WI38 (cell line): ENCODE data around the gene ANKS1B.

Experiments
- H3K4me3 ChIP-seq: 2 replicates; pipeline ENCODE4 v1.5.1; 2011; ENCODE audit warnings: low read depth, mild to moderate bottlenecking, control low read depth, low read length
- CTCF ChIP-seq: IDR thresholded peaks from 2 replicates; pipeline ENCODE4 v1.5.1; 2012; ENCODE audit warnings: low read depth, mild to moderate bottlenecking, control low read depth, low read length

Gene ANKS1B

GRCh38 chr12:98751580-98752115, 1233.1 kb downstream of the ANKS1B start:
- H3K4me3 ChIP-seq, result no peak overlapping the region
- no peak for TF ChIP-seq CTCF

DNA sequence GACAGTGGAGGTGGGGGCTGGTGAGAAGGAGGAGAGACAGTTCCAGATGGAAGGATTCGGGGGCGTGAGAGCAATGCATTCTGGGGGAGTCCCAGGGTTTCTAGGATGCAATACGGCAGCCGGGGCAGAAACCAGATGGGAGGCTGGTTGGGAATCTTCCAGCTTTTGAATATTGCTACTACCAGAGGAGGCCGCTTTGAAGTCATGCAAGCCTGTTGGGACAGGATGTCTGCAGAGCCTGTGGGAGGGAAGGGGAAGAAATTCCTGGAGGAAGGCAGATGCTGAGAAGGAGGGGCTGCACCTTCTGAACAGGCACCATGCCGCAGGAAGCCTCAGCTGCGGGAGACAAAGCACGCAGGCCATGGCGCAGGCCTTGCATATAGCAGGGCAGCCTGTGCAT, 1234.2 kb downstream of the ANKS1B start:
- no peak for TF ChIP-seq CTCF
- H3K4me3 ChIP-seq, result no peak overlapping the region

- no peak for TF ChIP-seq CTCF
- no peak overlapping the region for H3K4me3 ChIP-seq
Measured at GRCh38 chr12:98748463-98748862, 1236.3 kb downstream of the ANKS1B start.

DNA sequence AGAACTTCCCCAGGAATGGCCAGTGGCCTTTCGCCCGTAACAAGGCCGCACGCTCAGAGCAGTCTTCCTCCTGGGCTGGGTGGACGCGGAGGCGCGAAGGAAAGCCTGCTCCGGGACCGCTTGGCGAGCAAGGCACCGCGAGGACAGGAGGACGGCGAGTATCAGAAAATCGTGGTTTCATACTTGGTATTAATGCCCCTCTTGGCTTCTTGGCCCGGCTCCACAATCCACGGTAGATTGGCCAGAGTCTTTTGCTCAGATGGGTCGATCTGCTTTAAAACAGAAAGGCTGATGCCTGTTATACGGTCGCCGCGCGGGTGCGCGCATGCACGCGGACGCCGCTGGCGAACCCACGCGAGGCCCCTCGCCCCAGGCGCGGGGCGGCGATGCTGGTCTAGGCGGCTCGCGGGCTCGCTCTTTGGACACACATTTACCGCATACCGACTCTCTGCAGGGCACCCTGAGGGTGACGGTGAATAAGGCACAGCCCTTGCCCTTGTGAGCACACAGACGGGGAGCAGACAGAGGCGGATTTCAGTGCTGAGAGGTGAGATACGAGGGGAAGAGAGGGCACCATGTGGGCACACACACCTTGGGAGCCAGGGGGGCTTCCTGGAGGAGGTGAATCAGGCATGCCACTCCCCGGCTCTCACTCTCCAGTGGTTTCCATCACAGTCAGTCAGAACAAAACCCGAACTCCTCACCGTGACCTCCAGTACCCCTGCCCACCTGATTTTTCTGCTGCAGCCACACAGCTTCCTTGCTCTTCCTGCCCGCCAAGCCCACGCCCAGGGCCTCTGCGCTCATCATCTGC, 1239.0 kb downstream of the ANKS1B start:
- peak overlapping the region; percentile 57 for H3K4me3 ChIP-seq
- TF ChIP-seq CTCF, result no peak

DNA sequence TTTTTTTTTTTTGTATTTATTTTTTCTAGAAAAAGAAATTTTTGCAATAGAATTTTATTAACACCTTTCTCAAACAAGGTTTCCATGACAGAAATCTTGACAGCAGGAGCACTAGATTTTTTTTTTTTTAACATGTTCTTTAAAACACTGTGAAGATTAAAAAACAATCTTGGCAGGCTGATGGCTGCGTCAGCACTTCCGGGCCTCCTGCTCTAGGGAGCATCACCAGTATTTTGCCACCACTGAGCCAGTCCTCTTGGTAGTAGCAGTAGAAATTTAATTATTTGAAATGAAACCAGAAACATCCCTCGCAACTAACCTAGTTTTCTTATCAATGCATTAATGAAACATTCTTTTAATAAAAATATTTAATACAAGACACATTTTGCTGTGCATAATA, 1240.1 kb downstream of the ANKS1B start:
- H3K4me3 ChIP-seq, result no peak overlapping the region
- no peak for TF ChIP-seq CTCF

DNA sequence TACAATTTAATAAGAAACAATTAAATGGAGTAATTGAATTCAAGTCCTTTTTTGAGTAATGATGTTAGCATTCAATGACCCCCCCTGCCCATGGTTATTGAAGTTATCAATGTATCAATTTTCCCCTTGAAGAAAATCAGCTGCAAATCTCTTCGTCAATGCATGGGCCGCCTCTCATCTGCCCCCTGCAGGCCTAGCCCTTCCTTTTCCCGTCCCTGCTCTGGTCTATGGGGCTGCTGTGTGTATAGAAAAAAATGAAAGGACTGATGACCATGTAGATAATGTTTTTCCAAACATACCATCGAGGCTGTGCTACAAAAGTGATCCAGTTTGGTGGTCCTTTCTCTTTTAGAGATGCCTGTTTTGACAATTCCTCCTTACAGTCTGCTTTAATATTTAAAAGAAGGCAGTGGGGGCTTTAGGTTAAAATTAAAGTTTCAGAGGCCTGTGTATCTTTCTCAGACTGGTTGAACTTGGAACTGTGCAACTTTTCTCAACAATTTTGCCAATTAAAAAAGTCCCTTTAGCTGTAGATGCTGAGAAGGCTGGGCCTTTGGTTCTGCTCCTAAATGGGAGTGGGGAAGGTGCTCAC, 1241.3 kb downstream of the ANKS1B start:
- no peak overlapping the region for H3K4me3 ChIP-seq
- TF ChIP-seq CTCF, result peak; percentile 61

- H3K4me3 ChIP-seq, result no peak overlapping the region
- TF ChIP-seq CTCF, result no peak
Measured at GRCh38 chr12:98741556-98742265, 1243.0 kb downstream of the ANKS1B start.
